HG03175 (cell line): ENCODE results near the gene VASN.
A peak's percentile ranks its signal among the peaks of the same experiment; 100 is the strongest.
"Not testable (repeated sequence)": the region's sequence is repeated elsewhere in the genome, so short reads cannot be mapped to it uniquely, and the experiment has no call there.

ENCODE experiments used
- ATAC-seq: cut with Tn5 transposase; IDR thresholded peaks from one replicate; pipeline ENCODE4 v1.9.1; 2021; ENCODE audit warnings: mild to moderate bottlenecking, moderate library complexity; ENCODE audit not compliant: unreplicated experiment

VASN gene

DNA sequence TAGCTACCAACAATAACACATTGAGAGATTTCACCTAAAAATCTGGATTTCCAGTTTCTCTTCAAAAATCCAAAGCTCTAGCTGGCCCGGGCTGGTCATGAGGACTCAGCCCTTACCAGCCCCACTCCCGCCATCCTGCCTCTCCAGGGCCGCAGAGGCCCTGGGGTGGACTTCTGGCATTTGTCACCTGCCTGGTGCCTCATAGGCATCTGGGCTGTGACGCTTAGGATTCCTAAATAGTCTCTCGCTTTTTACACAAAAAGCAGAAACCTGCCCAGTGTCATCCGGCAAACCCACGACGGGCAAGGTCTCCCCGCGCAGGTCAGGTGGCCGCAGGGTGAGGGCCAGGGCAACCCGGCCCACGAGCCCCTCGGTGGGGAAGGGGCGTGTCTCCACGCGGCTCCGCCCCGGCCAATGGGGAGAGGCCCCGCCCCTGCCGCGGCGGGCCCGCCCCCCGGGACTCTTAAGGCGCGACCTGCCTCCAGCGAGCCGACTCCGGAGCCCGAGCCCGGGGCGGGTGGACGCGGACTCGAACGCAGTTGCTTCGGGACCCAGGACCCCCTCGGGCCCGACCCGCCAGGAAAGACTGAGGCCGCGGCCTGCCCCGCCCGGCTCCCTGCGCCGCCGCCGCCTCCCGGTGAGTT, at the start of gene VASN:
VASN (plus strand) TSS at position 492 of the 644 bp plus-strand sequence. CDS start 9,030 bp downstream, outside the sequence.
- peak; percentile 63 for ATAC-seq

DNA sequence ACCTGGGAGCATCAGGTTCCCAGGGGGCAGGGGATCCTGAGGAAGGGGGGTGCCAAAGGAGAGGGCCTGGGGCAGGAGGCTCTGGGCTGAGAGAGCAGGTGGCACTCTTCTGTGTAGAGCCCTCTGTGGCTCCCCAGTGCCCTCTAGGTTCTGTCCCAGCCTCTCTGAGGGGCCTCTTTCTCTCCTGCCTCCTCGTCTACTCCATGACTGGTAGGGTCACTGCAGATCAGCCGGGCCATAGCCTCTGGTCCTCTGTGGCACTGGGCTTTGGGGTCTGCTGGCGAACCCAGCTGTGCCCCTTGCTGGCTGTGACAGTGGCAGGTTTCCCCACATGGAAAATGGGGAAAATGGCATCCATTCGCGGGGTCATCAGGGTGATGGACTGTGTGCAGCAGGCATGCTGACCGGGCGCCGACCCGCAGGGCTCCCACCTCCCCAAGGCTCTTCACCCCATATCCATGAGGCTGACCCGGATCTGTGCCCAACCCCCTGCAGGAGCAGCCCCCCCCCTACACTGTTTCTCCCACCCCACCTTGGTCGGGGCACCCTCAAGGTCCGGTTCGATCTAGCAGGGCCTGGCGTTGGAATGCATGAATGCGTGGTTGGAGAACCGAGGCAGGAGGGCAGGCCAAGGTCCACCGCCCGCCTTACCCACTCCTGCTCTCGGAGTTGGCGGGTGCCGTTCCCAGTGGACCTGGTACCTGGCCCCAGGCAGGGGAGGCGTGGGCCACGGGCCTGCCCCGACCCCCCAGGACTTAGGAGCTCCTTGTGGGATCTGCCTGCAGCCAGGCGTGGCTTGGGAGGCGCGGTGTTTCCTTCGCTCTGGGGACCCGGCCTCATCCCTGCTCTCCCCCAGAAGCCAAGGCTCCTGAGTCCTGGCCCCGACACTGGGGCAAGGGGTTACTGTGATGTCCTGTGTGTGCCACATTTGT, 49.3 kb upstream of the VASN start:
- no peak for ATAC-seq

DNA sequence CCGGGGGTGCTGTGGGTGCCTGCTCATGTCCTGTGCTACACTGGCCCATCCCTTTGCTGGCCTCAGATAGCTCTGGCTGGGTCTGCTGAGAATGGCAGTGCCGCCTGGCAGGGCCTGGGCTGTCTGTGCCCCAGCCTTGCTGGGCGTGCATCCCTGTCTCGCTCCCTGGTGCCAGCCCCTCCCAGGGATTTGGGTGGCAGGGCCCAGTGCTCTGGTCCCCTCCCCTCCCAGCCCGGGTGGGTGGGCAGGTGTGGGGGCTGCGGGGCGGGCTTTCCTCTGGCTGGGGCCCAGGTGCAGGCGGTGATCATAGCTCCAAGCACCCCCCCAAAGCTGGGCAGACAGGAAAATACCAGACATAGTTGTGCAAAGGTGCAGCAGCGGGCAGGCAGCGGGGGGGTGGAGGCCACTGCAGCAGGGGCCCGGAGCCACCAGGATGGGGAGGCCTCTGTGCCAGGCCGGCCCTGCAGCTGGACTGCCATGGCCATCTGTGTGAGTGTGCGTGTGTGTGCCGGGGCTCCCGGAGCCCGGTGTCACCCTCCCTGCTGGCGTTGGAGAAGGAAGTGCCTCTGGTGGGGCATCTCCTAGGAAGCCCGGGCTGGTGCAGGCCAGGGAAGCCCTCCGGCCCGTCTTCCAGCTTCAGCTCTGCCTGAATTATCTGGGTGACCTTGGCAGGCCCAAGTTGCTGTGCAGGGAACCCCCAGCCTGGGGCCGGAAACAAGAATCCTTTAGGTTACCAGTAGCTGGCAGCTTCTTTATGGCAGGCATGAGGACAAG, 48.4 kb upstream of the VASN start:
- ATAC-seq, result no peak

- no peak for ATAC-seq
Observed at GRCh38 chr16:4323845-4324488, 47.7 kb upstream of the VASN start.

DNA sequence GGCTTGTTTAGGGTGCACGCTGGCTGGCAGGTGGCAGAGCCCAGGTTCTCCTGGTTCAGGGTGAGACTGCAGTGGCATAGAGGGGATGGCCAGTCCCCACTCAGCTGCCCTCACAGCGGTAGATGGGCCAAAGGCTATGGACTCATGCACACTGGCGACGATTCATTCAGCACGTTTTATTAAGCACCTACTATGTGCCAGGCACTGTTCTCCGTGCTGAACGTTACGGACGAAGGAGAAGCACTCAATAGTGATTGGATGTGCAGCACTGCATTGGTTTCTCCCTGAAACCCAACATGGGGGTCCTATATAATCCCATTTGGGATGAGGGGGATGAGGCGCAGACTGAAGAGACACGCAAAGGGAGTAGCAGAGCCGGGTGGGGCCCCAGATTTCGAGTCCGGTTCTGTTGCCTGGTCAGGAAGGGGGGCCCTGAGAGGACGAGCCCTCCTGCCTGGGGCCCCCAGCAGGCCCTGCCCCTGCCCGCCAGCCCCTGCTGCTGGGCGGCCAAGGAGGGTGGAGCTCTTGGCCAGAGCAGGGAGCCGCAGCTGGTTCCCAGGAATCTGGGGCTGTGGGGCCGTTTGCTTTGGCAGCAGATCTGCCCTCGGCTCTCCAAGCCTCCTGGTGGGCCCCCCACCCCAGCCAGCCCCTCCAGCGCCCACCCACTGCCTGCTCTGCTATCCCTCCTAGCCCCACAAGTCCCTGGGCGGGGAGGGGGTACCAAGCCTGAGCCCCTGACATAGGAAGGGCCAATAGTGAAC, 47.0 kb upstream of the VASN start:
- no peak for ATAC-seq

DNA sequence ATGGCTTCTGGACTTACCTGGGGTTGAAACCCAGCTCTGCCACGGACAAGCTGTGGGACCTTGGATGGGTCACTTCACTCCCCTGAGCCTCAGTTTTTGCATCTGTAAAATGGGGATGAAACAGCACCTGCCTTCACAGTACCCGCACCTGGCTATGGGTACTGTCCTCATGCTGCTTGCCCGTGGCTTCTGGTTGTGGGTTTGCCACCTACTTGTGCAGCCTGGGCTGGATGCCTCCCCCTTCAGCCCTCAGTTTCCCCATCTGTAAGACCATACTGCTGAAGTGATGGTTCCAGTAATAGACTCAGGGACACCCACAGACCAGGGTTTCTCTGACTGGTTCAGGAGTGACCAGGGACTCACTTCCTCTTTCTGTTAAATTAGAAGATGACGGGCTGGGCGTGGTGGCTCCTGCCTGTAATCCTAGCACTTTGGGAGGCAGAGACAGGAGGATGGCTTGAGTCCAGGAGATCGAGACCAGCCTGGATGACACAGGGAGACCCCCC, 46.3 kb upstream of the VASN start:
- no peak for ATAC-seq

- no peak for ATAC-seq
Observed at GRCh38 chr16:4327386-4328045, 44.1 kb upstream of the VASN start.

GRCh38 chr16:4328046-4328781, 43.4 kb upstream of the VASN start:
- ATAC-seq, result no peak

DNA sequence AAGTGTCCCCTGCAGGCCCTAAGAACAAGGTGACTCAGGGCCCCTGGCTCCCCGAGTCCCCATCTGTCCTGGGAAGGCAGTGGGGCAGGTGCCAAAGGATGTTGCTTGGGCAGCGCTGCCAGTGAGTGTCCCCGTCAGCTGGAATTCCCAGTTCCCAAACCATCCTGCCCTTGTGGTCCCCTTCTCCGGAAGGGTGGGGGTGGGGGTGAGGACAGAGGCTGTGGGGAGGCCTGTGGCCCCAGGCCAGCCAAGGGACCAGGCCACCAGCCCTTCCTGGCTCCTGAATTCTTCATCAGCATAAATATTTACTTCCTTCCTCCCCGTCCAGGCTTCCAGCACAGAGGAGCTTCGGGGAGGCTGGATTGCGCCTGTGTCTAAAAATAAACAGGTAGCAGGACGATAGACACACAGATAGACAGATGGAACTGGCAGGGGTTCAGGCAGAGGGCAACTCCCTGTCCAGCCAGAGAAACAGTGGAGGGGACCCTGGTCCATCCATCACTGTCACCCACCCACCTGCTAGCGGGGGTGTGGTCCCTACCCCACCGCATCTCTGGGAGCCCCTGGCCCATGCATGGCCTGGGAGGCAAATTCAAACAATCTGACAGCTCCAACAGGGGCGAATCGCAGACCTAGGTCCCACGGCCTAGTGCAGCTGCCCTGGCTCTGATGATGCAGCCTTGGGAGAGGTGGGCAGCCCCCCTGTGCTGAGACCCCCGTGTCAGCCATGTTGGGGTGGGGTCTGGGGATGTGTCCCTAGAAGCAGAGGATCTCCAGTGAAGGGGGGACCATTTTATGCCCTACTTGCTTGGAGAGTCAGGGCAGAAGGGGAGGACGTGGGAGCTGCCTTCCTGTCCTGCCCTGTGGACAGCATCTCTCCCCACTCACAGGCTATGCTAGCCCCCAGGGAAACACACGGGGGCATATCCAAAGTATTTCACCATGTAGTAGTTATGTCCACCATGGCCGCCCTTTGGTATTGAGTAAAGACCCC, 42.6 kb upstream of the VASN start:
- no peak for ATAC-seq

GRCh38 chr16:4330277-4330874, 41.3 kb upstream of the VASN start:
- peak; percentile 64 for ATAC-seq

DNA sequence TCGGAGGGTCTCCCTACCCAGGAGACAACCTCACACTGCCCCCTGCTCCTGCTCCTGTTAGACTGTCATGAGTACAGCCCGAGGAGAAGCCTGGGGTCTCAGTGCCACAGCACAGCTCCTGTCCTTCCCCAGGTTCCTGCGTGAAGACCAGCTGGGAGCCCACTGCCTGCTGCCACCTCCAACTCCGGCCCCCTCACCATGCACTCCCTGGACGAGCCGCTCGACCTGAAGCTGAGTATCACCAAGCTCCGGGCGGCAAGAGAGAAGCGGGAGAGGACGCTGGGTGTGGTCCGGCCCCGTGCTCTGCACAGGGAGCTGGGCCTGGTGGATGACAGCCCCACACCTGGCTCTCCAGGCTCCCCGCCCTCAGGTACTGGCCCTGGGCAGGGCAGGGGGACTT, 39.6 kb upstream of the VASN start:
- ATAC-seq, result no peak

DNA sequence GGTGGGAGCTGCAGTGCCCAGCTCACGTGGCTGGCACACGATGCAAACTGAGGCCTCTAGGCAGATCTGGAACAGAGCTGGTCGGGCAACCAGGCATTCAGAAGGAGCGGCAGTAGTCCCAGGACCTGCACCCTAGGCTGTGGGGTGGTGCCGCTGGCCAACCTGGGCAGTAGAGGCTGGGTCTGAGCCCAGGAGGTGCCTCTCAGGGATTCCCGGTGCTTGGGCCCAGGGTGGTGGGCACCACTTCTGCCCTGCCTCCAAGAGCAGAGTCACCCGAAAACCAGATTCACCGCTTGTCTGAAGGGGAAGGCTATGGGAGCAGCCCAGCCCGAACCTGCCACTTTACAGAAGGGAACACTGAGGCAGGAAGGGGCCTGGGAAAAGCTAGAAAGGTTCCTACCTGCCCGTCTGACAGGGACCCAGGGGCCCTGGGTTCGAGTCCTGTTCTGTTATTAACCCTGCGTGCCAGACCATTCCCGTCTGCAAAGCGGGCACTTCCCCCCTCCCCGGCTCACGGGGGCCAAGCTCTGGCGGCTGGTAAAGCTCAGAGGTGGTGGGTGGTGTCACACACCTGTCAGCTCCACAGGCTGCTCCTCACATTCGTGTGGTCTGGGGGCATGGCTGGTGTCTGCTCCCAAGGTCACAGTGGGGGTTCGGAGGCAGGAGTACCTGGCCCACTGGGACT, 38.9 kb upstream of the VASN start:
- no peak for ATAC-seq

DNA sequence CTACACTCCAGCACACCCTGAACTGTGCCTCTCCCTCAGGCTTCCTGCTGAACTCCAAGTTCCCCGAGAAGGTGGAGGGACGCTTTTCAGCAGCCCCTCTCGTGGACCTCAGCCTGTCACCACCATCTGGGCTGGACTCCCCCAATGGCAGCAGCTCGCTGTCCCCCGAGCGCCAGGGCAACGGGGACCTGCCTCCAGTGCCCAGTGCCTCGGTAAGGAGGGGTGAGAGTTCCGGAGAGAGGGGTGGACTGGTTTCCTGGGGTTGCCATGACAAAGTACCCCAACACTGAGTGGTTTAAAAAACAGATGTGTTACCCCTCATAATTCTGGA, 38.4 kb upstream of the VASN start:
- no peak for ATAC-seq

DNA sequence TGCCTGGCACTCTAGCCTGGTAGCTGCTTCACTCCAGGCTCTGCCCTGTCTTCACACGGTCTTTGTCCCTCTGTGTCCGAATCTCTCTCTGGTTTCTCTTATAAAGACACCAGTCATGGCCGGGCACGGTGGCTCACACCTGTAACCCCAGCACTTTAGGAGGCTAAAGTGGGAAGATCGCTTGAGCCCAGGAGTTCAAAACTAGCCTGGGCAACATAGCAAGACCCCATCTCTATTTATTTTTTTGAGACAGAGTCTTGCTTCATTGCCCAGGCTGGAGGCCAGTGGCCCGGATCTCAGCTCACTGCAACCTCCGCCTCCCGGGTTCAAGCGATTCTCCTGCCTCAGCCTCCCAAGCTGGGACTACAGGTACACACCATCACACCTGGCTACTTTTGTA, 37.9 kb upstream of the VASN start:
- not testable (repeated sequence) for ATAC-seq

- no peak for ATAC-seq
Observed at GRCh38 chr16:4334724-4335495, 36.7 kb upstream of the VASN start.
